ENCODE data around the gene PACRG. TPM values are rescaled to one million over a fixed set of nuclear protein-coding genes. Genes with fewer than 3 reads are reported as not detected.

PACRG gene
- total RNA-seq, 2 donors from 2014 or later: 2.8 to 21.3 TPM

DNA sequence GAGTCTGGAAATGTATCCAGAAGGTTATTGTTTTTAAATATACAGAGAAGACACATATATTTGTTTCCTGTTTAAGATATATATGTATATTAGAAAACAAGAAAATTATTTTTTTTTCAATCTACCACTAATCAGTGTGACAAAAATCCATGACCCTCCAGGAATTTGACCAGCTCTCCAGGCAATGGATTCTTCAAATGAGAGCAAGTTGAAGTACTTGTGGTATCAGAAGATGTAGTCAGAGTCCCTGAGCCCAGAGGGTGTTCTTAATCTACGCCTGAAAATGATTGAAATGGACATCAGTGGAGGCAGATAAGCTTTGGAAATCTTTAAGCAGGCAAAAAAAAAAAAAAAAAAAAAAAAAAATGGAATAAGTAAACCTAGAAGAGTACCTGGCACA, 500.3 kb downstream of the PACRG start:
- H3K4me3 ChIP-seq: no peak overlapping the region
- H3K36me3 ChIP-seq: no peaks in the 10 kb centered on the region
- no peak overlapping the region for H3K27ac ChIP-seq
- peaks cover 0 to 7% of the 10 kb centered on the region in 2 donors for H3K9me3 ChIP-seq
- TF ChIP-seq CTCF (IDR thresholded peaks at IDR 0.05): no peak
- no peaks in the 10 kb centered on the region for H3K4me1 ChIP-seq
- no peaks in the 10 kb centered on the region for H3K27me3 ChIP-seq
- DNase-seq (ENCODE audit: low spot score): no peak

GRCh38 chr6:163229050-163229449, 501.3 kb downstream of the PACRG start:
- DNase-seq (ENCODE audit: low spot score): no peak
- TF ChIP-seq CTCF (IDR thresholded peaks at IDR 0.05): no peak
- no peaks in the 10 kb centered on the region for H3K27me3 ChIP-seq
- no peaks in the 10 kb centered on the region for H3K36me3 ChIP-seq
- H3K4me3 ChIP-seq: no peak overlapping the region
- H3K27ac ChIP-seq: no peak overlapping the region
- H3K4me1 ChIP-seq: no peaks in the 10 kb centered on the region
- H3K9me3 ChIP-seq: peaks cover 0 to 7% of the 10 kb centered on the region in 2 donors

DNA sequence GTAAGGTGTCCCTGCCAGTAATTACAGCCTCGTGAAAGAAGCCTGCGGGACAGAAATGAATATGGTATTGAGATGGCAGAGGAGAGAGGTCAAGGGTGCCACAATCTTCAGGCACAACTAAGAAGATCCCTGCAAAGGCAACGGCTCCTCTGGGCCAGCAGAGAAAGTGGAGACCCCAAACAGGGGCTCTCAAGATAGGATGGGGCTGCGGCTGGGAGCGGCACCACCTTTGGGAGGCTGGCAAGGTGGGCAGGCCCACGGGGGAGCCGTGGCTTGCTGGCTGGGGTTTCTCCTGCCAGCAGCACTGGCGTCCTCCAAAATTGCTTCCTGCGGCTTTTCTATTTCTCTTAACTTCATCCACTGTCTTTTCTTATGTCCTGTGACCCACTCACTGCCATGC, 503.1 kb downstream of the PACRG start:
- Histone ChIP-seq H3K4me1 (no peaks in the 10 kb centered on the region), H3K27me3 (no peaks in the 10 kb centered on the region), H3K4me3 (no peak overlapping the region), H3K36me3 (no peaks in the 10 kb centered on the region), H3K9me3 (no peaks in the 10 kb centered on the region), H3K27ac (no peak overlapping the region)
- no peak for TF ChIP-seq CTCF (IDR thresholded peaks at IDR 0.05)
- no peak for DNase-seq (ENCODE audit: low spot score)

- no peaks in the 10 kb centered on the region for H3K4me1 ChIP-seq
- no peak for TF ChIP-seq CTCF (IDR thresholded peaks at IDR 0.05)
- no peaks in the 10 kb centered on the region for H3K36me3 ChIP-seq
- H3K9me3 ChIP-seq: no peaks in the 10 kb centered on the region
- H3K27me3 ChIP-seq: no peaks in the 10 kb centered on the region
- H3K4me3 ChIP-seq: no peak overlapping the region
- DNase-seq (ENCODE audit: low spot score): no peak
- H3K27ac ChIP-seq: no peak overlapping the region
These were observed 503.7 kb downstream of the PACRG start for GRCh38 chr6:163231356-163232014.

- H3K4me1 ChIP-seq: no peaks in the 10 kb centered on the region
- no peaks in the 10 kb centered on the region for H3K27me3 ChIP-seq
- no peaks in the 10 kb centered on the region for H3K36me3 ChIP-seq
- no peak overlapping the region for H3K27ac ChIP-seq
- no peak overlapping the region for H3K4me3 ChIP-seq
- DNase-seq (ENCODE audit: low spot score): no peak
- no peak for TF ChIP-seq CTCF (IDR thresholded peaks at IDR 0.05)
- no peaks in the 10 kb centered on the region for H3K9me3 ChIP-seq
These were observed 504.3 kb downstream of the PACRG start for GRCh38 chr6:163232015-163232523.

DNA sequence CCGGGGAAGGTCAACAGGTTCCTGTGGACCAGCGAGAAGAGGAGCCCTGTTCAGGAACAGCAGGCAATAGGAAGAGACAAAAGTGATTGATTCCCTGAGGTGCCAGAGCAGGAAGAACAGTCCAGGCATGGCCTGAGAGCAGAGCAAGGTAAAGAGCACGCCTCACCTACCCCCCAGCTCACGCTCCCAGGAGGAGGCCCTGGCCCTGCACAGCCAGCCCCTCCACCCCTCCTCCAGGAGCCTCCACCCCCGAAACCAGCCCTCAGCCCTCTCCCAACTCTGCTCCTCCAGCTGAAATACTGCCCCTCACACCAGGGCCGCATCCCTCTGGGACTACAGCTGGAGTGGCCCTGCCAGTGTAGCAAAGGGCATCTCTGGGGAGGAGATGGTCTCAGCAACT, 504.9 kb downstream of the PACRG start:
- Histone ChIP-seq H3K4me3 (no peak overlapping the region), H3K27ac (no peak overlapping the region), H3K4me1 (no peaks in the 10 kb centered on the region), H3K36me3 (no peaks in the 10 kb centered on the region), H3K9me3 (no peaks in the 10 kb centered on the region), H3K27me3 (no peaks in the 10 kb centered on the region)
- no peak for DNase-seq (ENCODE audit: low spot score)
- TF ChIP-seq CTCF (IDR thresholded peaks at IDR 0.05): no peak

All from right atrium auricular region (tissue), 2 donors.